Measurements from ENCODE around the gene RPLP2.

RPLP2 gene

GRCh38 chr11:836274-836673, 26.5 kb downstream of the RPLP2 start:
- FAIRE-seq, result no peak
- TF ChIP-seq POLR2AphosphoS5 (IDR thresholded peaks at IDR 0.05; ENCODE audit: low read depth, low read length) (no peak), TAF1 (IDR thresholded peaks at IDR 0.05; ENCODE audit: borderline replicate concordance, low read depth, low read length) (no peak), POLR2A (IDR thresholded peaks at IDR 0.05; ENCODE audit: low read depth, low read length) (no peak)

DNA sequence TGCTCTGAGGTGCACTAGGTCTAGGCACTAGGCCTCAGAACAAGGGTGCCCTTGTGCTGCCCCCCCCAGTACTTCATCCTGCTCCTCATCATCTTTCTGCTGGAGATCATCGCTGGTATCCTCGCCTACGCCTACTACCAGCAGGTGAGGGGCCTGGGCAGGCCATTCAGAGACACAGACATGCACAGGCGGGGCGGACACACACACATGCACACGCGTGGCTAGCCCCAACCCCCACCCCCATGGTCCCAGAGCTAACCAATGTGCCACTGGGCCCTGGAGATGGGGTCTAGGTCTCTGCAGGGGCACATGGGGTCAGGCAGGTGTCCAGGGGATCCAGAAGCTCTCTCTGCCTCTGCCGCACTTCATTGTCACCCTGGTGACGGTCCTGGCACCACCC, 26.9 kb downstream of the RPLP2 start:
- DNase-seq (ENCODE audit: insufficient read length), result no peak
- no peak for FAIRE-seq
- no peak for TF ChIP-seq TAF1 (IDR thresholded peaks at IDR 0.05; ENCODE audit: borderline replicate concordance, low read depth, low read length)

More at GRCh38 chr11:836274-836673, 26.5 kb downstream of the RPLP2 start:
- DNase-seq (ENCODE audit: insufficient read length), result no peak

GRCh38 chr11:837189-837989, 27.6 kb downstream of the RPLP2 start:
- TF ChIP-seq POLR2AphosphoS5 (IDR thresholded peaks at IDR 0.05; ENCODE audit: low read depth, low read length) (peak; percentile 17; the same call in 1 of the 2 replicates), TAF1 (IDR thresholded peaks at IDR 0.05; ENCODE audit: borderline replicate concordance, low read depth, low read length) (no peak)
- DNase-seq (ENCODE audit: insufficient read length) (no peak), FAIRE-seq (no peak)

- TF ChIP-seq POLR2AphosphoS5 (IDR thresholded peaks at IDR 0.05; ENCODE audit: low read depth, low read length) (no peak), POLR2A (IDR thresholded peaks at IDR 0.05; ENCODE audit: low read depth, low read length) (no peak; the same call in 1 of the 2 replicates), TAF1 (IDR thresholded peaks at IDR 0.05; ENCODE audit: borderline replicate concordance, low read depth, low read length) (no peak)
- DNase-seq (ENCODE audit: insufficient read length), result no peak
Observed at GRCh38 chr11:837990-838307, 28.2 kb downstream of the RPLP2 start.

GRCh38 chr11:838441-839279, 28.9 kb downstream of the RPLP2 start:
- DNase-seq (ENCODE audit: insufficient read length) (no peak), FAIRE-seq (no peak)
- no peak for TF ChIP-seq TAF1 (IDR thresholded peaks at IDR 0.05; ENCODE audit: borderline replicate concordance, low read depth, low read length)
- TF ChIP-seq POLR2A (IDR thresholded peaks at IDR 0.05; ENCODE audit: low read depth, low read length), result no peak
- TF ChIP-seq POLR2AphosphoS5 (IDR thresholded peaks at IDR 0.05; ENCODE audit: low read depth, low read length), result no peak

More at GRCh38 chr11:837990-838307, 28.2 kb downstream of the RPLP2 start:
- FAIRE-seq, result no peak

- DNase-seq (ENCODE audit: insufficient read length) (no peak), FAIRE-seq (no peak)
- TF ChIP-seq POLR2AphosphoS5 (IDR thresholded peaks at IDR 0.05; ENCODE audit: low read depth, low read length) (no peak), POLR2A (IDR thresholded peaks at IDR 0.05; ENCODE audit: low read depth, low read length) (no peak), TAF1 (IDR thresholded peaks at IDR 0.05; ENCODE audit: borderline replicate concordance, low read depth, low read length) (no peak)
Observed at GRCh38 chr11:839280-839623, 29.5 kb downstream of the RPLP2 start.

GRCh38 chr11:839875-840617, 30.3 kb downstream of the RPLP2 start:
- TF ChIP-seq TAF1 (IDR thresholded peaks at IDR 0.05; ENCODE audit: borderline replicate concordance, low read depth, low read length) (no peak), POLR2AphosphoS5 (IDR thresholded peaks at IDR 0.05; ENCODE audit: low read depth, low read length) (no peak), POLR2A (IDR thresholded peaks at IDR 0.05; ENCODE audit: low read depth, low read length) (no peak)
- DNase-seq (ENCODE audit: insufficient read length) (no peak), FAIRE-seq (no peak)

GRCh38 chr11:841981-842369, 32.2 kb downstream of the RPLP2 start:
- DNase-seq (ENCODE audit: insufficient read length), result no peak
- FAIRE-seq, result no peak
- no peak for TF ChIP-seq POLR2AphosphoS5 (IDR thresholded peaks at IDR 0.05; ENCODE audit: low read depth, low read length)
- TF ChIP-seq POLR2A (IDR thresholded peaks at IDR 0.05; ENCODE audit: low read depth, low read length), result no peak
- TF ChIP-seq TAF1 (IDR thresholded peaks at IDR 0.05; ENCODE audit: borderline replicate concordance, low read depth, low read length), result no peak

DNA sequence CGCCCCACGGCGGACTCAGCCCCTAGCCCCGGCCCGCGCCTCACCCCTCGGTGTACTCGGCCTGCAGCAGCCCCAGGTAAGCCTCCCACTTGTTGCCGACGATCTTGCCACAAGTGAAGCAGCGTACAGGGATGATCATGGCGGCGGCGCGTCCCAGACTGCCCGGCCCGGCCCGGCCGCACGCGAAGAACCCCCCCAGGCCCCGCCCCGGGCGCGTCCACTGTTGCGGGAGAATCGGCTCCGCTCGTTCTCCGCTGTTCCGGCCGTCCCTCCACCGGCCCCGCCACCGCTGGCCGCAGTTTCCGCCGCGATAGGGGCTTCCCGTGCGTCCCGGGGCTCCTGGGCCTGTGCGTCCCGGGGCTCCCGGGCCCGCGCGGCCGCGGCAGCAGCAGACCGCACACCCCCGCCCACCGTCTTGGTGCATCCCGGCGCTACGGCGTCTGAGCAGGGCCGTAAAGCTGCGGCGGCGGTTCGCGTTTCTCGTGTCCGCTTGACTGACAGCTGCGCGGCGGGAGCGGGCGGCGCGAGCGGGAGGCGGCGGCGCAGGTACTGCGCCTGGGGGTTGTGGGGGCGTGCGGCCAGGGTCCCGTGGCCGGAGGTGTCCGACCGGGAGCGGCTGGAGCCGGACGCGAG, 32.7 kb downstream of the RPLP2 start, which contains the start of the genes POLR2L and TSPAN4:
Gene POLR2L (minus strand): TSS at position 160 of the 633 bp plus-strand sequence. CDS start 21 bp downstream, at position 139.
Gene TSPAN4 (plus strand): TSS at position 483 of the 633 bp plus-strand sequence. CDS start 7,453 bp downstream, outside the sequence.
- TF ChIP-seq POLR2AphosphoS5 (IDR thresholded peaks at IDR 0.05; ENCODE audit: low read depth, low read length) (peak; percentile 99), TAF1 (IDR thresholded peaks at IDR 0.05; ENCODE audit: borderline replicate concordance, low read depth, low read length) (peak; percentile 97), POLR2A (IDR thresholded peaks at IDR 0.05; ENCODE audit: low read depth, low read length) (peak; percentile 99)
- FAIRE-seq (peak; percentile 100), DNase-seq (ENCODE audit: insufficient read length) (peak; percentile 97)

DNA sequence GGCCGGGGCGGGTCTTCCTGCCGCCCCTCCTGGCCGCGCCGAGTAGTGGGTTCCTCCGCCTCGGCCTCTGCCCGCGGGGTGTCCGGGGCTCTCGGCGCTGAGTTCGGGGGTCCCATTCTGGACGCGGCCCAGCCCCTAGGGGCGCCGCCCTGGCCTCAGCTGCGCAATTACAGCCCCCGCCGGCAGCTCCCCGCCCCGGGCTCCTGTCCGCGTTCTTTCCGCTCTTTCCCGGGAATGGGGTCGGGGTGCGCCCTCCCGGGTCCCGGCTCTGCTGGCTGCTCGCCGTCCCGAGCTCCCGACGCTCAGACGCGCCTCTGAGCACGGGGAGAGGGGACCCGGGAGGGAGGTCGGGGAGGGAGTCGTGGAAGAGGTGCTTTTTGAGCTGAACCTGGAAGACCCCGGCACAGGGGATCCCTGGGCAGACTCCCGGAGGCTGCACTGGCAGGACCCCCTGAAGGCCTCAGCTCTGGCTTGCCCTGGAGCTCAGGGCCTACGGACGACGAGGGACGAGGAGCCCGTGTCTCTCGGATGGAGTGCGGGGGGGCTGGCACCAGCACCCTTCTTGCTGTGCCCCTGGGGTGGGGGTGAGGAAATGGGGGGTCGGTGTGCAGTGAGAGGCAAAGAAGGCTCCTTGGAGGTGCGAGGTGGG, 33.4 kb downstream of the RPLP2 start:
- FAIRE-seq (peak; percentile 67), DNase-seq (ENCODE audit: insufficient read length) (no peak)
- TF ChIP-seq POLR2AphosphoS5 (IDR thresholded peaks at IDR 0.05; ENCODE audit: low read depth, low read length) (no peak), TAF1 (IDR thresholded peaks at IDR 0.05; ENCODE audit: borderline replicate concordance, low read depth, low read length) (no peak)

Data from GM12892 (cell line).